Skin epidermis (tissue), 12 donors: ENCODE measurements around the gene VIT.
"Not testable (repeated sequence)": the region's sequence is repeated elsewhere in the genome, so short reads cannot be mapped to it uniquely, and the experiment has no call there.

Experiments
- H3K27ac ChIP-seq, 21 experiments: fragments of 200-600 bp; sonication (generic) in 11 of 21; one replicate each; pipeline ENCODE4 v1.5.0; 2020; ENCODE audit warnings: mild to moderate bottlenecking in 3 of 21, inconsistent platforms in 2 of 21, moderate library complexity in 2 of 21
- H3K4me3 ChIP-seq, 7 experiments: fragments of 200-600 bp; sonication (generic) in 2 of 7; one replicate each; pipeline ENCODE4 v1.5.0; 2020; ENCODE audit warnings: inconsistent platforms in 2 of 7, mild to moderate bottlenecking in 2 of 7, moderate library complexity in 1 of 7

The VIT gene

DNA sequence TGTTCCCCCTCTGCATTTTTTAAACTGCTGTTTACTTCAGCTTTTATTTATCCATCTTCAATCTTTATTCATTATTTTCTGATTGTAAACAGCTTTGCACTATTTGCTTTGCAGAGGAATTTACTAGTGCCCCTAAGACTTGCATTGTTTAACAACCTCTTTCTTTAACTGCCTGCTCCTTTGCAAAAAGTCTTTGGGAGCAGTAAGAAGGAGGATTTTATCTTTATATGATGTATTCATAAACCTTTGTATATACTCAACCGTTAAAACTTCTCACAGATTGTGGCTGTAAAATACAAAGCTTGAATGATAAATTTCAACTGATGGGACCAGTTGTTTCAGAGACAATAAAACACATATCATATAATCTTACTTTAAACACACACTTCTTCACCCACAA, 20.1 kb upstream of the VIT start:
- no peak overlapping the region for H3K4me3 ChIP-seq
- no peak overlapping the region for H3K27ac ChIP-seq

GRCh38 chr2:36677386-36677785, 19.1 kb upstream of the VIT start:
- Histone ChIP-seq H3K4me3 (no peak overlapping the region), H3K27ac (no peak overlapping the region)

- Histone ChIP-seq H3K4me3 (no peak overlapping the region), H3K27ac (no peak overlapping the region)
These were observed 18.4 kb upstream of the VIT start for GRCh38 chr2:36677996-36678605.

DNA sequence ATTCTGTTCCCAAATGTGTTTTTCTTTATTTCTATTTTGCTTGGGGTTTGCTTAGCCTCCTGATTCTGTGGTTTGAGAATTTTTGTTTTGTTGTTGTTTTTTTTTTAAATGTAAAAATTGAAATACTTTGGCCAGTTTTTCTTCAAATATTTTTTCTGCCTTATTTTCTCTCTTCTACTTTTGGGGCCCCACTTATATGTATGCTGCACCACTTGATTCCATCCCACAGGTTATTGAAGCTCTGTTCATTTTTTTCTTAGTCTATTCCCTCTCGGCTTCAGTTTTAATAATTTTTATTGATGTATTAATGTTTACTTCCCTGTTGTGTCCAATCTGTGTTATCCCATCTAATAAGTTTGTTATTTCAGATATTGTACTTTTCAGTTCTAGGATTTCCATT, 17.7 kb upstream of the VIT start:
- Histone ChIP-seq H3K4me3 (no peak overlapping the region), H3K27ac (no peak overlapping the region)

- Histone ChIP-seq H3K27ac (no peak overlapping the region), H3K4me3 (no peak overlapping the region)
These were observed 16.5 kb upstream of the VIT start for GRCh38 chr2:36680012-36680411.

DNA sequence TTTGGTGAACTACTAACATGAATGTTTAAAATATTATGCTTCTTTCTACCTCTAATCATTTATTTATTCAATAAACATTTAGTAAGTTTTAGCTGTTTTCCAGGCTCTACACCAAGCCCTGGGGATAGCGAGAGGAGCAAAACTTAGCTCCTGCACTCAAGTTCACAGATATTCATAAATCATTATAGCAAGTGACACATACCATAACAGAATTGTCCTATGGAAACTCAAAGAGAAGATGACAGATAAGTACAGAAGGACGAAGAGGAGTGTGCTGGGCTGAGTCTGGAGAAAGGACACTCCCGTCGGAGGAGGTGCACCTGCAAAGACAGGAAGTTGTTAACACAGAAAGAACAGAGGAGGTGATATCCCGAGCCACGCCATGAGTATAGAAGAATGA, 13.9 kb upstream of the VIT start:
- H3K27ac ChIP-seq, result no peak overlapping the region
- H3K4me3 ChIP-seq, result no peak overlapping the region

- no peak overlapping the region for H3K27ac ChIP-seq
- H3K4me3 ChIP-seq, result no peak overlapping the region
These were observed 13.5 kb upstream of the VIT start for GRCh38 chr2:36683002-36683401.

DNA sequence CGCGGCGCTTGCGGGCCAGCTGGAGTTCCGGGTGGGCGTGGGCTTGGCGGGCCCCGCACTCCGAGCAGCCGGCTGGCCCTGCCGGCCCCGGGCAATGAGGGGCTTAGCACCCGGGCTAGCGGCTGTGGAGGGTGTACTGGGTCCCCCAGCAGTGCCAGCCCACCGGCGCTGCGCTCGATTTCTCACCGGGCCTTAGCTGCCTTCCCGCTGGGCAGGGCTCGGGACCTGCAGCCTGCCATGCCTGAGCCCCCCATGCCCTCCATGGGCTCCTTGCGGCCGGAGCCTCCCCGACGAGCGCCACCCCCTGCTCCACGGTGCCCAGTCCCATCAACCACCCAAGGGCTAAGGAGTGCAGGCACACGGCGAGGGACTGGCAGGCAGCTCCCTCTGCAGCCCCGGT, 8.2 kb upstream of the VIT start:
- H3K4me3 ChIP-seq, H3K27ac ChIP-seq: not testable (repeated sequence)

DNA sequence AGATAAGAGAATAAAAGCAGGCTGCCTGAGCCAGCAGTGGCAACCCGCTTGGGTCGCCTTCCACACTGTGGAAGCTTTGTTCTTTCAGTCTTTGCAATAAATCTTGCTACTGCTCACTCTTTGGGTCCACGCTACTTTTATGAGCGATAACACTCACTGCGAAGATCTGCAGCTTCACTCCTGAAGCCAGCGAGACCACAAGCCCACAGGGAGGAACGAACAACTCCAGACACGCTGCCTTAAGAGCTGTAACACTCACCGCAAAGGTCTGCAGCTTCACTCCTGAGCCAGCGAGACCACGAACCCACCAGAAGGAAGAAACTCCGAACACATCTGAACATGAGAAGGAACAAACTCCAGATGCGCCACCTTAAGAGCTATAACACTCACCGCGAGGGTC, 7.5 kb upstream of the VIT start:
- H3K27ac ChIP-seq, H3K4me3 ChIP-seq: not testable (repeated sequence)

- H3K27ac ChIP-seq, result no peak overlapping the region
- no peak overlapping the region for H3K4me3 ChIP-seq
These were observed 4.4 kb upstream of the VIT start for GRCh38 chr2:36692121-36692520.

DNA sequence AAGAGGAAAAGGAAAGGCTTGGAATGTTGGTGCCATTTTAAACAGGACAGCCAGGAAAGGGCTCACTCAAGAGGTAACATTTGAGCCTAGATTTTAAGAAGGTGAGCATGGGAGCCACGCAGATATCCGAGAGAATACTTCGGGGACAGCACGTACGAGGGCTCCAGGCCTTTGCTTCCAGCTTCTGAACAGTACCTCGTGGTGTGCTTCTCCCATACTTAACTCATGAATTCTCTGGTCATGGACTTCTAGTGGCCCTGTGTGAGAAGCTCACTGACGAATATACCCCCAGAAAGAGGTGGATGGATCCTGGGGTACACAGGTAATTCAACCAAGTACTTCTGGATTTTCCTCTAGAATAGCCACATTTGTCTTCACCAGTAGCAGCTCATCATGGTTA, 2.7 kb upstream of the VIT start:
- H3K27ac ChIP-seq, result no peak overlapping the region
- H3K4me3 ChIP-seq, result no peak overlapping the region

DNA sequence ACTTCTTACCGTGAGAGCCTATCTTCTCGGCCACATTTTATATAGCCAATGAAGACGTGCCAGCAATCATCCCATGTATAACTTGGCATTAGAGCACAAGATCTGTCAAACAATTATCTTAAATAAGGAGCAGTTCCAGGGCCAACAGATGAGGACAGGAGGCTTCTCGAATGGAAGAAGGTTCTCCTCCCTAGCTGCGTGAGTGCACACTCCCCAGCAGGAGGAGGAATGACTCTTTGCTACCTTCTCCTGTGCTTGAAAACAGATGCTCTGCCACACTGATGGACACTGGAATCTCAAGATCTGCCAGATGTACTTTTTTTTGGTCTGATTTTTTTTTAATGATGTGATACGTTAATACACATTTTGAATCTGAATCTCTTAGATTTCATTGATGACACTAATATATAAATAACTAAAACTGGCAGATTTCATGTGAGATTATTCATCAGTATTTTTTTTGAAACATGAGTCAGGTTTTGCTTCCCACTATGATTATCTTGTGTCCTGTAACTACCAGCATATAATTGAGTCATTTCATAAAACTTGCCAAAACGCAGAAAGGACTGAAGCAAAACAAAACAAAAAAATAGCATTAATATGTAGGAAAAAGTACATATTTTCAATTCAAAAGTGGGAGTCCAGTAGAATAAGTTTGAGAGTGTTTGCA, 626 bp upstream of the VIT start:
- peak overlapping the region in 3 of 21 experiments; percentile 18 to 60 (median 36) for H3K27ac ChIP-seq

GRCh38 chr2:36697424-36698066, 1.0 kb downstream of the VIT start:
- Histone ChIP-seq H3K27ac (peak overlapping the region in 8 of 21 experiments; percentile 0 to 60 (median 20)), H3K4me3 (peak overlapping the region in 3 of 7 experiments; percentile 0 to 19 (median 9))

More for the DNA sequence above, 626 bp upstream of the VIT start:
- no peak overlapping the region for H3K4me3 ChIP-seq

DNA sequence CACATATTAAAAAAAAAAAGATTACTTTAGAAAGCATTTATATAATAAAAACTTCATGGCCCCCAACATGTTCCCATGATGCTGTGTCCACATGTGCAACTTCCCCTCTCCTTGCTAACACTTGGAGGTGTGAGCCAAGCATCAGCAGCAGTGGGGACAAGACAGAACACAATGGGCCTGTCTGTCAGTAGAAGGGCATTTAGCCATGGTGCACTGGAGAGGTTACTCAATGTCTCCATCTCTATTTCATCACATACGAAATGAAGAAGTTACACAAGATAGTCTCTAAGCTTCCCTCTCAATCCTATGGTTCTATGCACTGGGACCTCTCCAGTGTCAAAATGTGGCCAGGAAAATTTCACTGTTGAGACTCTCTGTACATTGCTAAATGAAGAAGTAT, 2.5 kb downstream of the VIT start:
- Histone ChIP-seq H3K27ac (peak overlapping the region in 1 of 21 experiments; percentile 60), H3K4me3 (no peak overlapping the region)

DNA sequence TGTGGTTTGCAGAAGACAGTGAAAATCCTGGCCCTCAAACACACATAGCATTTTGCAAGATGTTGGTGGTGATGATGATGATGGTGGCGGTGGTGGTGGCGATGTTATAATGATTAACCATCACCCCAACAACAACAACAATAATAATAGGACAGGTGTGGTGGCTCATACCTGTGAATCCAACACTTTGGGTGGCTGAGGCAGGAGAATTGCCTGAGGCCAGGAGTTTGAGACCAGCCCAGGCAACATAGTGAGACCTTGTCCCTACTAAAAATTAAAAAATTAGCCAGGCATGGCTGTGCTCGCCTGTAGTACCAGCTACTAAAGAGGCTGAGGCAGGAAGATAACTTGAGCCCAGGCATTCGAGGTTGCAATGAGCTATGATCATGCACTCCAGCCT, 3.8 kb downstream of the VIT start:
- no peak overlapping the region for H3K4me3 ChIP-seq
- no peak overlapping the region for H3K27ac ChIP-seq

DNA sequence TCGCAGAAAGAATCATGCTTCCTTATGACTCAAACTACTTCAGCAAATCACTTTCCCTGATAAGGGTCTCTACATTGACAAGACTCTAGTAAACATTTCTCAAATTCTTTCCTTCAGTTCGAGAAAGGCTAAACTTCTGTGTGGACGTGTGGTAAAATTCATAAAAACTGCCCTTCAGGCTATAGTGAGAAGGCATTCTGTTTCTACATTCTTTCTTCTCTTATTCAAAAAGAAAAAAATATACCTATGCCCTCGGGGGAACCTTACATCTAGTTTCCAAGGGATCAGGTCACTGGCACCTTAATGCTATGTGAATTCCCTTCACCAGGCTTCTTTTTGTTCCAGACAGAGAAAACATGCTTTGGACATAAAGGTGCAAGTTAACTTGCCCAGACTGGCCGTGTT, 4.9 kb downstream of the VIT start:
- Histone ChIP-seq H3K27ac (peak overlapping the region in 3 of 21 experiments; percentile 23 to 77 (median 37)), H3K4me3 (no peak overlapping the region)

DNA sequence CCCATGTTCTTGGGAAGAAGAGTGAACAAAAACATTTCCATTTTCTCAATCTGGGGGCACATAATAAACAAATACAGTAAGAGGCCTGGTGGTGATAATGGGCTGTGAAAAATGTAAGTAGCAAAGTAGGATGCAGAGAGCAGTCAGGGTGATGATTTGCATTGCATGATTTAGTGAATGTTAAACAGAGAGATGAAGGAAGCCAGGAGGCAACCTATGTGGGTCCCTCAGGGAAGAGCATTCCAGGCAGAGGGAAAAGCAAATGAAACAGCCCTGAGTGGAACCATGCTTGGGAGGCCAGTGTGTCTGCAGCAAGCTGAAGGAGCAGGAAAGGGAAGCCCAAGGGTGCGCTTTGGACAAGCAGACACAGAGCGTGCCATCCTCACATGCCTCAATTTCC, 5.4 kb downstream of the VIT start:
- H3K27ac ChIP-seq, result peak overlapping the region in 1 of 21 experiments; percentile 77
- H3K4me3 ChIP-seq, result no peak overlapping the region

DNA sequence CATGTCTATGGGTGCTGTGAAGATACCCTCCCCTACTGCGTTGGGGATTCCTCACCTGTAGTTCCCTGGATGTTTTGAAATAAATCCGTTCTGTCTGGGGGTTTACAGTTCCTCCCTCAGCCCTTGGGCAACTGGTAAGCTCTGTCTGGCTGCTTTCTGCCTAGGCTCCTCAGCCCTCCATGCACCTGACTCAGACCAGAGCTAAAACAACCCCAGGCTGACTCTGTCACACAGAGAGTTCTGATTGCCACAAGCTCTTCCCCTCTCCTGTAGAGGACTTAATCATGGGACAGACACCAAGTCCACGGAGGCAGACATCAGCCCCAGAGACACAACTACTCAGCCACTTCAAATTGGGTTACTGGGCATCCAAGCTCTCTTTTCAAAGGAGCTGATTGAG, 6.3 kb downstream of the VIT start:
- Histone ChIP-seq H3K27ac (peak overlapping the region in 1 of 21 experiments; percentile 77), H3K4me3 (no peak overlapping the region)

DNA sequence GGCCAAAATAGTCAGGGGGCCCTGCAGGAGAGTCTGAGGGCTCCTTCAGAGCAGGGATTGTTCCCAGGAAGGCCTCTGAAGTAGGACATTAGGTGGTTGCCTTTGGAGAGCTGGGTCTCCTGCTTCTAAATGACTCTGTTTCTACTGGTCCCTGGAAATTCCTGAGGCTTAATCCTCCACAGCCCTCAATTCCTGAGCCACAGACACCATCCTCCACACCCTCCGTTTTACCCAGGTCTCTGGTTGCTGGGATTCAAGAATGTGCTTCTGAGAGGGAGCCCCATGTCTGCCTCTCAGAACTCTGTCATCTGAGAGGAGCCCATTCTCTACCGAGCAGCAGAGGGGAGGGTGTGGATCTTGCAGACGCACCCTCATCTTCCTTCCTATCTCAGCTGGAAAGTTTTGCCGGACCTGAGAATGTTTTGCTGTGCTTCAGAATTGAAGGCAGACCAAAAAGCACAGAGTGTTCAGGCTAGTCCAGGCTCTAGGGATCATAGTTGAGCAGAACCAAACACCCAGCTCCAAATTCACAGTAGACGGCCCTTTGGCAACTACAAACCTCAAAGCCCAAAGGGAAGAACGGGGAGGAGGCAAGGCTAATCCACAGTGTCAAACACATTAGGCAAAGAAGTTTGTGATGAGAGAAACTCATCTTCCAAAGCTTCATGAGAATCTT, 8.1 kb downstream of the VIT start:
- Histone ChIP-seq H3K27ac (peak overlapping the region in 8 of 21 experiments; percentile 4 to 80 (median 34)), H3K4me3 (no peak overlapping the region)

GRCh38 chr2:36705326-36706020, 9.0 kb downstream of the VIT start:
- Histone ChIP-seq H3K4me3 (no peak overlapping the region), H3K27ac (peak overlapping the region in 9 of 21 experiments; percentile 11 to 80 (median 29))
